Embryonic facial prominence (tissue), 1 donor: ENCODE results near the gene ACAP1.

Experiments used
- DNase-seq: peaks from one replicate; pipeline ENCODE4 v3.0.0-alpha.2; 2016; ENCODE audit errors: extremely low spot score

Gene ACAP1

GRCh38 chr17:7311110-7311705, 25.1 kb upstream of the ACAP1 start:
- DNase-seq, result no peak

- no peak for DNase-seq
Measured at GRCh38 chr17:7312432-7313087, 23.8 kb upstream of the ACAP1 start.

GRCh38 chr17:7313088-7313889, 23.0 kb upstream of the ACAP1 start:
- DNase-seq, result no peak

GRCh38 chr17:7313890-7314718, 22.2 kb upstream of the ACAP1 start:
- DNase-seq, result no peak

GRCh38 chr17:7314719-7315569, 21.4 kb upstream of the ACAP1 start, which contains the start of gene GPS2:
Gene GPS2, minus strand, starts transcription at chr17:7315360. Its CDS starts 308 bp downstream, at chr17:7315052.
- DNase-seq, result no peak

- DNase-seq, result no peak
Measured at GRCh38 chr17:7315570-7316235, 20.6 kb upstream of the ACAP1 start.

- DNase-seq, result no peak
Measured at GRCh38 chr17:7317161-7317803, 19.0 kb upstream of the ACAP1 start.

GRCh38 chr17:7318121-7318860, 18.0 kb upstream of the ACAP1 start:
- no peak for DNase-seq

GRCh38 chr17:7321466-7321865, 14.9 kb upstream of the ACAP1 start:
- no peak for DNase-seq

- no peak for DNase-seq
Measured at GRCh38 chr17:7322520-7323194, 13.7 kb upstream of the ACAP1 start.

- DNase-seq, result no peak
Measured at GRCh38 chr17:7323731-7324437, 12.4 kb upstream of the ACAP1 start.

GRCh38 chr17:7324438-7324779, 11.9 kb upstream of the ACAP1 start:
- DNase-seq, result no peak

GRCh38 chr17:7325031-7325528, 11.2 kb upstream of the ACAP1 start:
- DNase-seq, result no peak

GRCh38 chr17:7326186-7326585, 10.1 kb upstream of the ACAP1 start:
- no peak for DNase-seq

GRCh38 chr17:7327056-7327455, 9.3 kb upstream of the ACAP1 start:
- no peak for DNase-seq

- no peak for DNase-seq
Measured at GRCh38 chr17:7327501-7327900, 8.8 kb upstream of the ACAP1 start.

GRCh38 chr17:7328009-7328408, 8.3 kb upstream of the ACAP1 start:
- no peak for DNase-seq

- no peak for DNase-seq
Measured at GRCh38 chr17:7328840-7329373, 7.4 kb upstream of the ACAP1 start, which contains the start of gene NEURL4. Gene NEURL4, minus strand, starts transcription at chr17:7329335. Its CDS starts 23 bp downstream, at chr17:7329312.
